Fibroblast of lung (primary cell): ENCODE data around the gene TNRC6C. TPM values are rescaled to one million over a fixed set of nuclear protein-coding genes. Genes with fewer than 3 reads are reported as not detected.

Experiments
- DNase-seq, 2 donors: peaks; one replicate each; pipeline versions ENCODE4 v3.0.0 to v3.0.0-alpha.2; 2010; ENCODE audit warnings: low read depth in 2 of 2
- H2AFZ ChIP-seq: 2 replicates; pipeline ENCODE4 v1.5.1; 2012; ENCODE audit warnings: low read length, control low read depth, inconsistent platforms
- H3K27ac ChIP-seq: 2 replicates; pipeline ENCODE4 v1.5.1; 2011; ENCODE audit warnings: low read length, control low read depth; ENCODE audit not compliant: insufficient read depth
- H3K27me3 ChIP-seq: 2 replicates; pipeline ENCODE4 v1.5.1; 2011; ENCODE audit warnings: mild to moderate bottlenecking, low read length; ENCODE audit not compliant: control insufficient read depth, insufficient read depth
- H3K36me3 ChIP-seq: 2 replicates; pipeline ENCODE4 v1.5.1; 2011; ENCODE audit warnings: low read length; ENCODE audit not compliant: control insufficient read depth, insufficient read depth
- H3K4me1 ChIP-seq: 2 replicates; pipeline ENCODE4 v1.5.1; 2011; ENCODE audit warnings: low read length; ENCODE audit not compliant: control insufficient read depth, insufficient read depth; ENCODE audit errors: extremely low read depth
- H3K4me2 ChIP-seq: 2 replicates; pipeline ENCODE4 v1.5.1; 2011; ENCODE audit warnings: low read length, control low read depth; ENCODE audit not compliant: insufficient read depth; ENCODE audit errors: extremely low read depth
- H3K4me3 ChIP-seq, 4 experiments: fragments of 200-600 bp in 1 of 4; sonication (generic) in 1 of 4; replicated peaks in 1 of 4; 2 replicates each; pipeline ENCODE4 v1.5.1; 2011 to 2016; ENCODE audit warnings: low read length in 4 of 4, low read depth in 3 of 4, mild to moderate bottlenecking in 3 of 4, control low read depth in 2 of 4, inconsistent platforms in 1 of 4, mixed read lengths in 1 of 4; ENCODE audit not compliant: insufficient read depth in 1 of 4; ENCODE audit errors: control extremely low read depth in 1 of 4
- H3K79me2 ChIP-seq: 2 replicates; pipeline ENCODE4 v1.5.1; 2012; ENCODE audit warnings: mild to moderate bottlenecking, low read length, inconsistent platforms; ENCODE audit not compliant: control insufficient read depth, insufficient read depth
- H3K9ac ChIP-seq: 2 replicates; pipeline ENCODE4 v1.5.1; 2011; ENCODE audit warnings: mild to moderate bottlenecking, low read length, control low read depth; ENCODE audit not compliant: insufficient read depth
- H3K9me3 ChIP-seq: 2 replicates; pipeline ENCODE4 v1.5.1; 2012; ENCODE audit warnings: low read depth, low read length; ENCODE audit not compliant: control insufficient read depth, insufficient read depth
- H4K20me1 ChIP-seq: 2 replicates; pipeline ENCODE4 v1.5.1; 2011; ENCODE audit warnings: low read length; ENCODE audit not compliant: control insufficient read depth, insufficient read depth; ENCODE audit errors: extremely low read depth
- EZH2 ChIP-seq: IDR thresholded peaks from 2 replicates; pipeline ENCODE4 v1.5.1; 2012; ENCODE audit warnings: low read length, control low read depth, mild to moderate bottlenecking; ENCODE audit errors: missing control alignments
- polyA plus RNA-seq, 2 donors: library from polyadenylated mRNA; depleted of rRNA in 1 of 2; stranded (reverse) in 1 of 2; unstranded in 1 of 2; fragments of >200 nt; gene quantifications; 2 replicates each; pipeline ENCODE4 v1.2.1, GENCODE V29; 2011 to 2012; ENCODE audit warnings: missing spikeins in 1 of 2
- total RNA-seq: library from RNA; depleted of rRNA; stranded (reverse); fragments of >200 nt; gene quantifications from 2 replicates; pipeline ENCODE4 v1.2.1, GENCODE V29; 2014
- TF ChIP-seq, protein P1 (sequence below), 2 donors: IDR thresholded peaks in 1 of 2; conservative IDR thresholded peaks in 1 of 2; 1 replicate in 1 of 2; 2 replicates in 1 of 2; pipeline ENCODE4 v1.5.1; 2011 to 2012; ENCODE audit warnings: low read length in 2 of 2, control low read depth in 1 of 2, inconsistent platforms in 1 of 2, low read depth in 1 of 2, mild to moderate bottlenecking in 1 of 2

The TNRC6C gene
- total and polyA plus RNA-seq, 2 donors (not counting 1 experiment from before 2014, with no cell fraction given) = 2.1 to 4.6 TPM

DNA sequence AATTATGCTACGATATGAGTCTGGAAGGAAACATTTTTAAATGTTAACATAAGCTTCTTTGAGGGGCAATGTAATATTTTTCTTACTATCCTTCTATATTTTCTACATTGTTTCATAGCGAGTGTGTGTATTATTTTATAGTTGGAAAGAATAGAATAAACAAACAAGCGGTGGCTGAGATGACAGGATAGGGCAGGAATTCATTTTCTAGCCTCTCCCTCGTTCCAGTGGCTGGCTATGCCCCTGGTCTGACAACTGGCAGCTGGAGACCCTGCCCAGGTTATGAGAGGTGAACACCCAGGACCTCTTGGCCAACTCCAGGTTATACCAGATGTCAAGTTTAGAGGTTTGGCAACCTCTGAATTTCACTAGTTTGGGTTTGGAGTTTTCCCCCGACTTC is 14.5 kb upstream of the TNRC6C start:
- Histone ChIP-seq H3K9ac (no peak overlapping the region), H3K4me3 (no peak overlapping the region), H3K4me2 (no peak overlapping the region), H3K36me3 (no peaks in the 10 kb centered on the region), H3K27me3 (peaks cover 6% of the 10 kb centered on the region), H3K9me3 (no peaks in the 10 kb centered on the region), H3K27ac (no peak overlapping the region), H2AFZ (no peak overlapping the region), H3K79me2 (no peaks in the 10 kb centered on the region), H3K4me1 (no peaks in the 10 kb centered on the region), H4K20me1 (no peaks in the 10 kb centered on the region)
- TF ChIP-seq, protein P1, sequence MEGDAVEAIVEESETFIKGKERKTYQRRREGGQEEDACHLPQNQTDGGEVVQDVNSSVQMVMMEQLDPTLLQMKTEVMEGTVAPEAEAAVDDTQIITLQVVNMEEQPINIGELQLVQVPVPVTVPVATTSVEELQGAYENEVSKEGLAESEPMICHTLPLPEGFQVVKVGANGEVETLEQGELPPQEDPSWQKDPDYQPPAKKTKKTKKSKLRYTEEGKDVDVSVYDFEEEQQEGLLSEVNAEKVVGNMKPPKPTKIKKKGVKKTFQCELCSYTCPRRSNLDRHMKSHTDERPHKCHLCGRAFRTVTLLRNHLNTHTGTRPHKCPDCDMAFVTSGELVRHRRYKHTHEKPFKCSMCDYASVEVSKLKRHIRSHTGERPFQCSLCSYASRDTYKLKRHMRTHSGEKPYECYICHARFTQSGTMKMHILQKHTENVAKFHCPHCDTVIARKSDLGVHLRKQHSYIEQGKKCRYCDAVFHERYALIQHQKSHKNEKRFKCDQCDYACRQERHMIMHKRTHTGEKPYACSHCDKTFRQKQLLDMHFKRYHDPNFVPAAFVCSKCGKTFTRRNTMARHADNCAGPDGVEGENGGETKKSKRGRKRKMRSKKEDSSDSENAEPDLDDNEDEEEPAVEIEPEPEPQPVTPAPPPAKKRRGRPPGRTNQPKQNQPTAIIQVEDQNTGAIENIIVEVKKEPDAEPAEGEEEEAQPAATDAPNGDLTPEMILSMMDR (conservative IDR thresholded peaks at IDR 0.05 in 1 of 2, IDR thresholded peaks at IDR 0.05 in 1 of 2; ENCODE audit: low read depth in 1 of 2, low read length in 2 of 2) = no peak
- no peak for TF ChIP-seq EZH2
- no peak for DNase-seq

DNA sequence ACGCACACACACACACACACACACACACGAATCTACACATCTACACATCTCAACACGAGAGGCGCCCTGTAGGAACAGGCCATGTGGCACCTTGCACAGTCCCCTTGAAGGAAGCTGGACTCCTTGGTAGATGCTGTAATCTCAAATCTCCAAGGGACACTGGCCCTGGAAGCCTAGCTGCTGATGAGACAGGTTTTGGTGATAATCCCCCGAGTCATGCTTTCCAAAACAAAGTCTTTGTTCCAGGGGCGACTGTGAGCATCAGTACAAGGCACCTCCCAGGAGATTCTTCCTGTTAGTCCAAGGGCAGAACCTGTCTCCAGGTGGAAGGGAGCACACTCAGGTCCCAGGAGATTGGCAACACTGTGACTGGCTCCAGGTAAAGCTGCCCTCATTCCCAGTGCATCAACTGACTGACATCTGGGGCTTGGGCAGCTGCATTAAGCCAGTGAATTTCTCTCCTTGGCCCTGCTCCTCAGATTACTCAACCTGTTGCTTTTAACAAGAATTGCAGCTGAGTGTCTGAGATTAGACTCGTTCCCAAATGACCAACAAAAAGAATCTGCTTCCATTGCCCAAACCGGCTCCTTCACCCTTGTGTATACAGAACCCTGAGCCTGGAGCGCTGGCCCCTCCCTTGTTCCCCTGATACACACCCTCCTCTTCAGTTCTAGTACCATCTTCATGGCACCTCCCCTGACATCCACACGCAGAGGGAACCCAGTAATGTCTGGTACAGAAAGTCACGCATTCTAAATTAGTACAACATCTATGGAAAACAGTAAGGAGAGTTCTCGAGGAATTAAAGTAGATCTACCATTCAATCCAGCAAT is 13.9 kb upstream of the TNRC6C start:
- no peak for DNase-seq
- no peak overlapping the region for H2AFZ ChIP-seq
- H3K4me1 ChIP-seq = no peaks in the 10 kb centered on the region
- no peak overlapping the region for H3K9ac ChIP-seq
- no peaks in the 10 kb centered on the region for H3K36me3 ChIP-seq
- H3K9me3 ChIP-seq = no peaks in the 10 kb centered on the region
- H4K20me1 ChIP-seq = no peaks in the 10 kb centered on the region
- no peak overlapping the region for H3K4me2 ChIP-seq
- no peaks in the 10 kb centered on the region for H3K79me2 ChIP-seq
- H3K27me3 ChIP-seq = peaks cover 6% of the 10 kb centered on the region
- TF ChIP-seq, protein P1 (conservative IDR thresholded peaks at IDR 0.05 in 1 of 2, IDR thresholded peaks at IDR 0.05 in 1 of 2; ENCODE audit: low read depth in 1 of 2, low read length in 2 of 2) = no peak
- no peak for TF ChIP-seq EZH2
- H3K4me3 ChIP-seq = no peak overlapping the region
- no peak overlapping the region for H3K27ac ChIP-seq

DNA sequence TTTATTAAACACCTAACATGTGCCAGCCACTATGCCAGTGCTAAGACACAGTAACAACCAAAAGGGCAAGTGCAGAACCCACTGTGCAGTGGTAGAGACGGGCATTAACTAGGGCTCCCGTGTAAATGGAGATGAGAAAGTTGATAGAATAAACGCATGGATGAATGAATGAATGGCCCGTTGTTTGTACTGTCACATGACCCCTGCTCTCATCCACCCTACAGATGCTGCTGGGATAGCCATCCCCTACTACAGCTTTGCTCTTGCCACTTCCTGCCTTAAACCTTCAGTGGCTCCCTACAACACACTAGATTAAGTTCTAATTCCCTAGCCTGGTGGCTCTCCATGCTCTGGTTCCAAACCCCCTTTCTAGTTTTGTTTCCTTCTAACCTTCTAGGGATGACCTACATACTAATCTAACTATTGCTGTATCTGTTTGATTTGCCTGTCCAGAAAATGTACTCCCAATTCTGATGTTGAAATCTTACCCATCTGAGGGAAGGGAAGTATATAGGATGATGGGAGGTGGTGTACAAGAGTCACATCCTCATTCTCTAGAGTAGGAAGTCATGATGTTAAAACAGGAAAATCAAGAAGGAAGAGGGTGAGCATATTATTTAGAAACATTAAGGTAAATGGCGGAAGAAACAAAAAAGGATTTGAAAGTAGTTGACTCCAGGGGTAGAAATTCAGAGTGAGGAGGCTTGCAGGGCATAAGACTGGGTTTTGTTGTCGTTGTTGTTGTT is 11.4 kb upstream of the TNRC6C start:
- Histone ChIP-seq H3K79me2 (no peaks in the 10 kb centered on the region), H3K27ac (no peak overlapping the region), H2AFZ (no peak overlapping the region), H3K27me3 (peaks cover 2% of the 10 kb centered on the region), H3K4me2 (no peak overlapping the region), H3K4me1 (no peaks in the 10 kb centered on the region), H3K36me3 (no peaks in the 10 kb centered on the region), H4K20me1 (no peaks in the 10 kb centered on the region), H3K9me3 (no peaks in the 10 kb centered on the region), H3K9ac (no peak overlapping the region), H3K4me3 (no peak overlapping the region)
- no peak for DNase-seq
- TF ChIP-seq, protein P1 (conservative IDR thresholded peaks at IDR 0.05 in 1 of 2, IDR thresholded peaks at IDR 0.05 in 1 of 2; ENCODE audit: low read depth in 1 of 2, low read length in 2 of 2) = no peak
